Activated CD4-positive, alpha-beta T cell treated with anti-CD3 and anti-CD28 coated beads, Interleukin-2, amount 50 U/mL, for 16 hours (primary cell): ENCODE data around the gene ANO4.
"Not testable (repeated sequence)": the region's sequence is repeated elsewhere in the genome, so short reads cannot be mapped to it uniquely, and the experiment has no call there.

Source experiments
- DNase-seq: peaks from one replicate; pipeline ENCODE4 v3.0.0-alpha.2; 2020

Gene ANO4

GRCh38 chr12:101051151-101051550 lies 256.6 kb downstream of the ANO4 start:
- no peak for DNase-seq

DNA sequence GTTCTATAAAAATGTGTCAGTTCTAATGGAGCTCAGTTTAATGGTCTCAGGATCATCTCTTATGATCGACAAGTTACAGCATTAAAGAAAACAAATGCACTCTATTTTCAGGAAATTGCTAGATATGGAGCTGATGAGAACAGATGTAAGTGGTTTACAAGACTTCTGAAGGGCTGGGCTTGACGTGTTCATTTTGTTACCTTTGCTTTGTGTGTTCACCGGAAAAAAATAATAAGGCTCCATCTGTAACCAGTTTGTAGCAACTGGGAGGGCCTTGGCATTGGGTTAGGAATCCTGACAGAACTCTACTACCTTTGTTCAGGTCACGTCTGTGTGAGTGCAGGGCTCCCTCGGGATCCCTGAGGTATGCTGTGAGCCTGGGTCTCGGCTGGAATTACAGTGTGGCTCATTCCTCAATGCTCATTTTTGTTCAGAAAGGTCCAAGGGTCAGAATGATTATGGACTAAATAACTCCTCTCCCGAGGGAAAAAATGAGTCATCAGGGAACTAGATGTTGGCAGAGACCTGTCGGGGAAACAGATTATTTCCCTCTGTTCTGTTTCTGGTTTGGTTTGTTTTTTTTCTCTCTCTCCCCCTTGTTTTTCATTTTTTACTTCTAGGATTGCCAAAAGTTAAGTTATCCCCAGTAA lies 257.4 kb downstream of the ANO4 start:
- no peak for DNase-seq

DNA sequence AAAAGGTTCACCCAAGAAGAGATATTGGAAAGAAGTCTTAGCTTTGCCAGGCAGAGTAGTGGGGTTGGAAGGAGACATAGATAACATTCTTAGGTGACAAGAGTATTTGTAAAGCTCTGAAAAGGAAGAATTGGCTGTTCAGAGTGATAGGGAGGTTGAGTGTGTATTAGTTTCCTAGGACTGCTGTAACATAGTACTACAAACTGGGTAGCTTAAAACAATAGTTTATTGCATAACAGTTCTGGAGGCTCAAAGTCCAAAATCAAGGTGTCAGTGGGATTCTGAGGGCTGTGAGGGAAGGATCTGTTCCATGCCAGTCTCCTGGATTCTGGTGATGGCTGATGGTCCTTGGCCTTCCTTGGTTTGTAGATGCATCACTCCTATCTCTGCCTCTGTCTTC lies 258.6 kb downstream of the ANO4 start:
- no peak for DNase-seq

DNA sequence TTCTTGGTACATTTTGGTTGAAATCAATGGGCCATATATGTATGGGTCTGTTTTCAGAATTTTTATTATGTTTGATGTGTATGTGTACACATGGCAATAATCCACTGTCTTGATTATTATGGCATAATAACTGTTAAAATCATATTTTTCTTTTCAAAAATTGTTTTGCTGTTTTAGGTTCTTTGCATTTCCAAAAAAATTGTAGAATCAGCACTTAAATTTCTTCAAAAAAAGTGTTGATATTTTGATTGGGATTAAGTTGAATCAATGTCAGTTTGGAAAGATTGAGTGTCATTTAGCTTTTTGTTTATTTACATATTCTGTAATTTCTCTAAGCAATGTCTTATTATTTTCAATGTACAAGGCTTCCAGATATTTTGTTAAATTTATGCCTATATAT lies 261.4 kb downstream of the ANO4 start:
- no peak for DNase-seq

GRCh38 chr12:101062508-101062907 lies 267.9 kb downstream of the ANO4 start:
- DNase-seq, result not testable (repeated sequence)

- DNase-seq, result no peak
Measured at GRCh38 chr12:101064721-101065120, 270.1 kb downstream of the ANO4 start.

DNA sequence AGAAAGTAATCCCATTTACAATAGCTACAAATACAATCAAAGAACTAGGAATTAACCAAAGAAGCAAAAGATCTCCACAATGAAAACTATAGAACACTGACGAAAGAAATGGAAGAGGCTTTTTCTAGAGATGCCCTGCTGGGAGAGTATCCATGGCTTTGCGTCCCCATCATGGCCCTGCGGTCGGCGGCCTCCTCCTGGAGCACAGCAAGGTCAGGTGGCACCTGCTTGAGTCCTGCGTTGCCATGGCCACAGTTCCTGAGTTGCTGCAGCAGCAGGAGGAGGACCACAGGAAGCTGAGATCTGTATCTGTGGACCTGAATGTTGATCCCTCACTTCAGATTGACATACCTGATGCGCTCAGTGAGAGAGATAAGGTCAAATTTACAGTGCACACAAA lies 271.9 kb downstream of the ANO4 start:
- DNase-seq, result no peak

- no peak for DNase-seq
Measured at GRCh38 chr12:101068402-101068801, 273.8 kb downstream of the ANO4 start.

- no peak for DNase-seq
Measured at GRCh38 chr12:101068836-101069235, 274.3 kb downstream of the ANO4 start.

DNA sequence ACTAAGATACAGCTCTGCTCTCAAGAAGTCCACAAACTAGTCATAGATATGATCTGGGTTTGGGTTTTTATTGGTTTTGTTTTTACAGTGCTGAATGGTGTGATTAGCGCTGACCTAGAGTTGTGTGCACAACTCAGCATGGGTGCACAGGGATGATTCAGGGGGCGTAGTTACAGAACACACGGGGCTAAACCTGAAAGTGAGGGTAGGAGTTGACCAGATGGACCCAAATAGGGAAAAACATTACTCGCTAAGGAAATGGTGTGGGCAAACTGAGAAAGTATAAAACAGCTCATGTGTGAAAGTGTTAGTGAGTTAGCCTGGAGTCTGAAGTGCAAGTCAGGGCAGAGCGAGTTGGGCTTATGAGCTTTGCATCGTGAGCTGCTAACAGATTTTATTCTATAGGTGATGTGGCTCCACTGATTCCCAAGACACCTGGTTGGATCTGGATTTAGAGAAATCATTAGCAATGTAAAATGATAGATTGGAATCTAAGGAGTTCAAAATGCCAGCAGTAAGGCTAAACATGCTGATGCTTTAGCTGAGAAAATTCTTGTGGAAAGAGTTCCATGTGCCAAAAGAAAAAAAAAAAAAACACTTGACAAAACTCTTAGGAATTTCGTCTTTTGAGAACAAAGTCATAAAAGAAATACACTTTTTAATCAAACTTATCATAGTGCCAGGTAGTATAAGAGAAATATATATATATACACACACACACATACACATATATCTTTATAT lies 280.5 kb downstream of the ANO4 start:
- peak; percentile 64 for DNase-seq

- no peak for DNase-seq
Measured at GRCh38 chr12:101076921-101077320, 282.3 kb downstream of the ANO4 start.

- DNase-seq, result peak; percentile 49
Measured at GRCh38 chr12:101077791-101078528, 283.4 kb downstream of the ANO4 start.

DNA sequence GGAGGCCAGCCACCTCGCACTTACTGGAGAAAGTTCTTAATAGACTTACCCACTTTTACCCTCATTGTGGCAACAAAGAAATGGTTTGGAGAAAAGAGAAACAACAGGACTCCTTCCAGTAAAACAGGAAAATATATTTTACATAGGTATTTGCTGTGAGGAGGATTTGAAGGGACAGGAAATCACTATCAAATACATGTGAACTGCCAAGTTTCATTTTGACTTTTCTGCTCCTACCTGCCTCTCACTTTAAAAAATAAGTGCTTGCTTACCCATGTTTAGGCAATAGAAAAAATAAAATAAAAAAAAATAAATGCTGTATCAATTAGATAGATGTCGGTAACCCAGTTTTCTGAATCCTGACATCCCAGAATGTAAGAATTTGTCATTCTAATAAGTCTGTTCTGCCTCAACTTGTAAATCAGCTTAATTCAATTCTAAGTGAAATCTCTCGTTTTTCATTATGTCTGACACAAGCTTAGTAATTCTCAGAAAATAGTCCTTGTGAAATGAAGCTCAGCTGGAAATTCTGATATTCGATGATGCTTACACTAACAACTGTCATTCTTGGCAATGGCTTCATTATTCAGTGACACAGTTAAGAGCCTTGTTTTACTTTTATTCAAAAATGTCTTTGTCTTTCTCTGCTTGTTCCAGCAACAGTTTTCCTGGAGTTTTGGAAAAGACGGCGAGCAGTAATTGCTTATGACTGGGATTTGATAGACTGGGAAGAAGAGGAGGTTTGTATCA lies 284.1 kb downstream of the ANO4 start:
- DNase-seq, result peak; percentile 52

DNA sequence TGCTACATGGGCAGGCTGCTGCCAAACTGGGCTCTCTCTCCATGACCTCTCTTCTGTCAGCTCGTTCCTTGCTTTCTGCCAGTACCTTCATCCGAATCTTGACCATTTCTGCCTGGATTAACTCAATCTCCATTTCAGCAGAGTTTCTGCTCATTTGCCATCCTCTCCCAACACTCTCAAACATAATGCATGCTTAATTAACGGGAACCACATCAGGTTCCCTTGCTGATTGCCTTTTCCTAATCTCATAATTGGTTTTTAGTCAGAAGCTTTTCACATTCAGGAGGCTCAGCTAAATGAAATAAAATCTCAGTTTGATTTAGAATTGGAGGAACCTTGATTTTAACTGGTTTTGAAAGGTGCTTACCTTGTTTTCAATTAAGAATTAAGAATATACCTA lies 288.1 kb downstream of the ANO4 start:
- DNase-seq, result no peak

GRCh38 chr12:101086490-101087135 lies 292.0 kb downstream of the ANO4 start:
- DNase-seq, result no peak

DNA sequence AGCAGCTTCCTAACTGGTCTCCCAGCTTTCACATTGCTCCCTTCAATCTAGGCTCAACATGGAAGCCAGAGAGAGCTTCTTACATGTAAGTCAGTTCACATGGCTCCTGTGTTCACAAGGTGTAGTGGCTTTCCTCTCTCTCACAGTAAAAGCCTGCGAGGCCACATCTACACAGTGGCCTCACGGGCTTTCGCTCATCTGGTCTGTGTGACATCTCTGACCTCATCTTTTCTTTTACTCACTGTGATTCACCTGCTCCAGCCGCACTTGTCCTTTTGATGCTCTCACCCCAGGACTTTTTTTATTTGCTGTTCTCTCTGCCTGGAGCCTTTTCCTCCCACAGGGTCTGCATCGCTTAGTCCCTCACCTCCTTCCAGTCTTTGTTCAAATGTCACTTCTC lies 293.3 kb downstream of the ANO4 start:
- no peak for DNase-seq

DNA sequence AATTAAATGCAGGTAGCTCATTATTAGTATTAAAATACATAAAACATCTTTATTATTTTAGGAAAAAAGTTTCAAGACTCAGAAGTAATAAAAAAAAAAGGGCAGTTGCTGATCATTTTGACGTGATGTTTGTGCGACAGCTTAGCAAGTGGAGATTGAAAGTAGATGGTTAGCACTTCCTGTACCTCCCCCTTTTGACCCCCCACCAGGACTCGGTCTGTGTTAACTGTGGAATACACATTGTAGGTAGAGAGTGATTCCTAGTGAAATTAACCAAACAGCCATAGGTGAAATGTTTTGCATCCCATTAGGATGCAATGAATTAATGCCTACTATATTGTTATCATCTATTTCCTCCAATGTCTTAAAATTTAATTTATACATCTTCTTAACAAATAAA lies 294.7 kb downstream of the ANO4 start:
- no peak for DNase-seq

- not testable (repeated sequence) for DNase-seq
Measured at GRCh38 chr12:101090222-101090621, 295.6 kb downstream of the ANO4 start.

DNA sequence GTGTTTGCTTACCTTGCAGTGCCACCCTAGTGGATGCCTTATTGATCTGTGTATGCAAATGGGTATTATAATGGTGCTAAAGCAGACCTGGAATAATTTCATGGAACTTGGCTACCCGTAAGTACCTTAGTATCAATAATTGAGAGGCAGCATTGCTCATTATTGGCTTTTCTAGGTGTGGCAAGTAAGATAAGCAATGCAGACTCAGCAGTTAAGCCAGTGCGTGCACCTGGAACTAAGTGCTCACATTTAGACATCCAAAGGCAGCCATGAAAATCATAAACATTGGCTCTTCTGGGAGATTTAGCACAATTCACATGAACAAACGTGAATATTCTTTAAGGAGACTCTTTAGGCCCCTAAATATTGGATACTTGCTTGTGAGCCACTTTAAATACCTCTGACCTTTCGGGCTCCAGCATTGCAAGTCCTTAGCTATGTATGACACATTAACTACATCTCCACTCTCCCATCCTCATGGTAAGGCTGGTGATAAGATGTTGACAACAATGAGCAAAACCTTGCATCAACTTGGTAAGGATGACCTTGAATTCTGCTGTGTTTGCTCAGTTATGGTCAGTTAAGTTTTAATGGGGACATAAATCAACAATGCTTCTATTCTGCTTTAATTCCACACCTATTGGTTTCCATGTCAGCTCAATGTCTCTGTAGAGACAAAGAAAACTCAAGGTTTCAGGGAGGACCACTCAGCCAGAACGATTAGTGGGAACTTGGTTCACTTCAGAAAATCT lies 303.4 kb downstream of the ANO4 start:
- no peak for DNase-seq

DNA sequence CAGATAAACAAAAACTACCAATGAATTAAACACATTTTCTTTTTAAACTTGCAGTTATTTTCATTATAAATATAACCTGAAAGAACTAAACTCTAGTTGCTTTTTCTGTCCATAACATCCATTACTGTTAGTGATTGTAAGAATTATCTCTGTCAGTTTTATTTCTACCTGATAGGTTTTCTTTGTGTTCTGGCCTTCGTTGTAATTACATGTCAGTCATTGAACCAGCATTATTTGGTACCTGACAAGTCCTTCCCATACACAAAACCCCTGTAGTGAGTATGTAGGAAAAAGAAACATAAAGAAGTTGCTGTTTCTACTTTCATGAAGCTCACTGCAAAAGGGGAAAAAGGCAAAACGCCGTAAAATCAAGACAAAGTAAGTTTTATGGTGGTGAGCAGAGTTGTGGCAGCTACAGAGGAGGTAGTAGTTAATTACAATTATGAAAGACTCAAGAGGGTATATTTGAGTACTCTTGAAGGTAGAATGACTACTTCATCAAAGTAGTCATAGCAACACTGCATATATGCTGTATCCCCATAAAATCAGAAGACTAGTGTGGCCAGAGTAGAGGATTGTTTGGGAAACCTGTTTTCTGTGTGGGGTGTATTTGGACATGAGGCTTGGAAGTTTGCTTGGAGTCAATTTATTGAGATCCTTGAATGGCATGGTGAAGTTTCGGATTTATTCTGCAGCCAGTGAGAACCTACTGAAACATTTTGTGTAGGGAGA lies 312.6 kb downstream of the ANO4 start:
- DNase-seq, result no peak

GRCh38 chr12:101108130-101108529 lies 313.6 kb downstream of the ANO4 start:
- no peak for DNase-seq
